GM23338 (cell line): ENCODE measurements around the gene SPACA7. TPM values are rescaled to one million over a fixed set of nuclear protein-coding genes. Genes with fewer than 3 reads are reported as not detected.

Source experiments
- ATAC-seq: fragments of 200-7000 bp; cut with Tn5 transposase; 3 replicates; pipeline ENCODE4 v1.9.1; 2020
- DNase-seq: peaks from one replicate; pipeline ENCODE4 v3.0.0-alpha.2; 2015; ENCODE audit warnings: low spot score
- H2AFZ ChIP-seq: fragments of 200-600 bp; sonication (generic); 2 replicates; pipeline ENCODE4 v1.8.0; 2016; ENCODE audit warnings: antibody characterized with exemption, mild to moderate bottlenecking, moderate library complexity
- H3F3A ChIP-seq: fragments of 200-600 bp; sonication (generic); replicated peaks from 2 replicates; pipeline ENCODE4 v1.8.0; 2017; ENCODE audit warnings: antibody characterized with exemption, mixed run types, low read depth
- H3K27ac ChIP-seq: fragments of 200-600 bp; sonication (generic); 2 replicates; pipeline ENCODE4 v1.6.1; 2016; ENCODE audit warnings: low read depth
- H3K27me3 ChIP-seq: fragments of 200-600 bp; sonication (generic); 2 replicates; pipeline ENCODE4 v1.8.0; 2016; ENCODE audit warnings: mild to moderate bottlenecking, mixed run types, moderate library complexity; ENCODE audit not compliant: insufficient read depth
- H3K36me3 ChIP-seq: fragments of 200-600 bp; sonication (generic); 2 replicates; pipeline ENCODE4 v1.8.0; 2016; ENCODE audit warnings: mild to moderate bottlenecking; ENCODE audit not compliant: insufficient read depth
- H3K4me1 ChIP-seq: fragments of 200-600 bp; sonication (generic); 2 replicates; pipeline ENCODE4 v1.8.0; 2016; ENCODE audit warnings: mild to moderate bottlenecking, moderate library complexity; ENCODE audit not compliant: insufficient read depth
- H3K4me2 ChIP-seq: fragments of 200-600 bp; sonication (generic); 2 replicates; pipeline ENCODE4 v1.7.1; 2017; ENCODE audit warnings: mixed run types
- H3K4me3 ChIP-seq: fragments of 200-600 bp; sonication (generic); 2 replicates; pipeline ENCODE4 v1.6.1; 2016; ENCODE audit warnings: mixed run types
- H3K79me2 ChIP-seq: fragments of 200-600 bp; sonication (generic); replicated peaks from 2 replicates; pipeline ENCODE4 v1.8.0; 2017; ENCODE audit warnings: mild to moderate bottlenecking; ENCODE audit not compliant: insufficient read depth
- H3K9me2 ChIP-seq: fragments of 200-600 bp; sonication (generic); 2 replicates; pipeline ENCODE4 v1.8.0; 2017; ENCODE audit not compliant: insufficient read depth
- H4K20me1 ChIP-seq: fragments of 200-600 bp; sonication (generic); replicated peaks from 2 replicates; pipeline ENCODE4 v1.8.0; 2017; ENCODE audit warnings: mild to moderate bottlenecking; ENCODE audit not compliant: insufficient read depth
- H3K27ac Mint-ChIP-seq: 2 replicates; pipeline ENCODE4 v1.8.0; 2020; ENCODE audit warnings: inconsistent platforms, mild to moderate bottlenecking, moderate library complexity, mixed read lengths
- H3K27me3 Mint-ChIP-seq: 3 replicates; pipeline ENCODE4 v1.8.0; 2022; ENCODE audit warnings: low read depth, mild to moderate bottlenecking, moderate library complexity, mixed read lengths, inconsistent platforms; ENCODE audit not compliant: insufficient read depth, poor library complexity
- H3K36me3 Mint-ChIP-seq: 3 replicates; pipeline ENCODE4 v1.8.0; 2021; ENCODE audit warnings: low read depth, mild to moderate bottlenecking, inconsistent platforms, moderate library complexity, mixed read lengths
- H3K4me1 Mint-ChIP-seq: 3 replicates; pipeline ENCODE4 v1.8.0; 2020; ENCODE audit warnings: mild to moderate bottlenecking, inconsistent platforms, mixed read lengths
- H3K4me3 Mint-ChIP-seq: 3 replicates; pipeline ENCODE4 v1.8.0; 2021; ENCODE audit warnings: moderate library complexity, mild to moderate bottlenecking, inconsistent platforms, mixed read lengths
- H3K9me3 Mint-ChIP-seq: 3 replicates; pipeline ENCODE4 v1.8.0; 2020; ENCODE audit warnings: moderate library complexity, mild to moderate bottlenecking, inconsistent platforms, mixed read lengths
- CREB1 ChIP-seq: fragments of 250-450 bp; sonication (Bioruptor Pico); IDR thresholded peaks from 2 replicates; pipeline ENCODE4 v1.5.0; 2020; ENCODE audit warnings: low read depth, mild to moderate bottlenecking, moderate library complexity
- EZH2phosphoT487 ChIP-seq: fragments of 200-600 bp; sonication (generic); IDR thresholded peaks from one replicate; pipeline ENCODE4 v1.8.1; 2018; ENCODE audit warnings: antibody characterized with exemption; ENCODE audit not compliant: unreplicated experiment
- JUNB ChIP-seq: IDR thresholded peaks from one replicate; pipeline ENCODE4 v1.6.1; 2016; ENCODE audit warnings: antibody characterized with exemption; ENCODE audit not compliant: unreplicated experiment
- NANOG ChIP-seq: IDR thresholded peaks from 2 replicates; pipeline ENCODE4 v1.6.1; 2016; ENCODE audit warnings: antibody characterized with exemption, borderline replicate concordance
- STAT1 ChIP-seq: IDR thresholded peaks from one replicate; pipeline ENCODE4 v1.6.1; 2016; ENCODE audit warnings: antibody characterized with exemption; ENCODE audit not compliant: unreplicated experiment
- ZNF114 ChIP-seq: fragments of 250-450 bp; sonication (Bioruptor Pico); IDR thresholded peaks from 2 replicates; pipeline ENCODE4 v1.5.0; 2020; ENCODE audit warnings: mild to moderate bottlenecking, moderate library complexity
- ZNF331 ChIP-seq: fragments of 250-450 bp; sonication (Bioruptor Pico); IDR thresholded peaks from 2 replicates; pipeline ENCODE4 v1.5.0; 2020; ENCODE audit warnings: low read depth, mild to moderate bottlenecking, moderate library complexity
- ZNF462 ChIP-seq: fragments of 250-450 bp; sonication (Bioruptor Pico); IDR thresholded peaks from 2 replicates; pipeline ENCODE4 v1.5.0; 2020; ENCODE audit warnings: mild to moderate bottlenecking, moderate library complexity
- polyA plus RNA-seq: library from polyadenylated mRNA; unstranded; fragments of >200 nt; fragmentation: Nextera tagmentation; extraction: Ambion mirVana; gene quantifications from 2 replicates; pipeline ENCODE4 v1.2.1, GENCODE V29; 2016
- total RNA-seq: library from RNA; depleted of rRNA; stranded (reverse); fragments of >200 nt; shearing (Covaris generic); gene quantifications from 2 replicates; pipeline ENCODE4 v1.2.3, GENCODE V29; 2014

Gene SPACA7
- total and polyA plus RNA-seq, 2 experiments from 2014 or later = not detected

GRCh38 chr13:112370311-112370710 is 5.8 kb upstream of the SPACA7 start (continued):
- TF ChIP-seq ZNF462 (CRISPR knock-in tag) = no peak

- Mint-ChIP-seq H3K27ac (no peak overlapping the region), H3K9me3 (peaks cover 19% of the 10 kb centered on the region), H3K4me1 (no peaks in the 10 kb centered on the region), H3K36me3 (no peaks in the 10 kb centered on the region), H3K27me3 (peaks cover 5% of the 10 kb centered on the region), H3K4me3 (no peak overlapping the region)
- H4K20me1 ChIP-seq = no peaks in the 10 kb centered on the region
- H3K36me3 ChIP-seq = no peaks in the 10 kb centered on the region
- no peak for DNase-seq
- no peaks in the 10 kb centered on the region for H3K9me2 ChIP-seq
- H3K27ac ChIP-seq = no peak overlapping the region
- no peaks in the 10 kb centered on the region for H3F3A ChIP-seq
- no peaks in the 10 kb centered on the region; the same call in 1 of the 2 replicates for H3K4me1 ChIP-seq
- no peak overlapping the region for H3K4me2 ChIP-seq
- no peaks in the 10 kb centered on the region for H3K27me3 ChIP-seq
- no peaks in the 10 kb centered on the region for H3K79me2 ChIP-seq
- no peak overlapping the region for H2AFZ ChIP-seq
- ATAC-seq = no peak
- H3K4me3 ChIP-seq = no peak overlapping the region
- TF ChIP-seq NANOG = no peak
- TF ChIP-seq CREB1 (CRISPR knock-in tag) = no peak
- TF ChIP-seq ZNF331 (CRISPR knock-in tag) = no peak
- TF ChIP-seq ZNF462 (CRISPR knock-in tag) = no peak
- TF ChIP-seq EZH2phosphoT487 = no peak
- TF ChIP-seq JUNB = no peak
- TF ChIP-seq ZNF114 (CRISPR knock-in tag) = no peak
- no peak for TF ChIP-seq STAT1
Measured at GRCh38 chr13:112374271-112374670, 1.9 kb upstream of the SPACA7 start.
